ENCODE measurements around the gene BCKDHB. TPM values are rescaled to one million over a fixed set of nuclear protein-coding genes. Genes with fewer than 3 reads are reported as not detected.

Gene BCKDHB
- total and polyA plus RNA-seq, 2 donors (not counting 1 experiment from before 2014, with no cell fraction given) = 9.6 to 20.1 TPM

- H3K27me3 Mint-ChIP-seq = no peaks in the 10 kb centered on the region
- ChIA-PET POLR2A (no interaction called here), CTCF (no interaction called here)
Measured at GRCh38 chr6:80197474-80197873, 91.0 kb downstream of the BCKDHB start.

GRCh38 chr6:80197986-80198385, 91.5 kb downstream of the BCKDHB start:
- H3K27me3 Mint-ChIP-seq = no peaks in the 10 kb centered on the region
- TF ChIP-seq CTCF (IDR thresholded peaks at IDR 0.05) = no peak
- TF ChIP-seq EZH2 (IDR thresholded peaks at IDR 0.05; ENCODE audit: borderline replicate concordance, insufficient read depth, low read depth, low read length, poor library complexity, severe bottlenecking) = no peak
- no peak overlapping the region for H3K4me2 ChIP-seq (replicated peaks; ENCODE audit: low read depth, low read length, poor library complexity, severe bottlenecking)
- no peaks in the 10 kb centered on the region for H3K4me1 Mint-ChIP-seq
- H3K9me3 Mint-ChIP-seq (ENCODE audit: insufficient read depth) = no peaks in the 10 kb centered on the region
- DNase-seq (no peak), ATAC-seq (ENCODE audit: low read depth) (no peak)
- no peak overlapping the region for H2AFZ ChIP-seq (ENCODE audit: insufficient read depth, low read depth, low read length, poor library complexity, severe bottlenecking)
- H3K9me3 ChIP-seq (ENCODE audit: control extremely low read depth in 1 of 3, control insufficient read depth in 2 of 3, insufficient read depth in 1 of 3, low read length in 2 of 3) = no peaks in the 10 kb centered on the region
- ChIA-PET POLR2A (no interaction called here), CTCF (interaction anchor here (0.8 kb wide), 1 partner anchor 16 kb away, joined by 5 read pairs; no protein-coding TSS in a partner anchor)
- no peaks in the 10 kb centered on the region for H3K36me3 ChIP-seq (replicated peaks in 1 of 2; ENCODE audit: control extremely low read depth in 1 of 2, control insufficient read depth in 1 of 2, extremely low read depth in 1 of 2, insufficient read depth in 2 of 2, low read length in 1 of 2)
- H3K27ac ChIP-seq (ENCODE audit: low read length in 2 of 2) = no peak overlapping the region
- H3K27ac Mint-ChIP-seq = no peak overlapping the region
- WGBS (ENCODE audit: insufficient coverage) = 90% methylated on average over 2 of the region's 4 CpGs
- intact Hi-C loops (cut with micrococcal nuclease) = no loop called here
- no peaks in the 10 kb centered on the region for H3K79me2 ChIP-seq (ENCODE audit: control insufficient read depth, insufficient read depth, low read length)
- H3K4me3 Mint-ChIP-seq = no peak overlapping the region
- no peak overlapping the region for H3K4me3 ChIP-seq (ENCODE audit: control extremely low read depth in 1 of 5, extremely low read depth in 1 of 5, insufficient read depth in 1 of 5, low read depth in 2 of 5, low read length in 4 of 5)
- H3K27me3 ChIP-seq (replicated peaks in 1 of 4; ENCODE audit: control extremely low read depth in 1 of 4, control insufficient read depth in 3 of 4, insufficient read depth in 4 of 4, low read length in 3 of 4) = no peaks in the 10 kb centered on the region
- H4K20me1 ChIP-seq (ENCODE audit: control insufficient read depth, insufficient read depth, low read length, poor library complexity, severe bottlenecking) = no peaks in the 10 kb centered on the region
- H3K4me1 ChIP-seq (ENCODE audit: control insufficient read depth in 2 of 2, insufficient read depth in 2 of 2, low read length in 2 of 2) = no peaks in the 10 kb centered on the region
- H3K9ac ChIP-seq (ENCODE audit: low read length) = no peak overlapping the region

More at GRCh38 chr6:80197474-80197873, 91.0 kb downstream of the BCKDHB start:
- Histone ChIP-seq H3K9ac (ENCODE audit: low read length) (no peak overlapping the region), H3K4me3 (ENCODE audit: control extremely low read depth in 1 of 5, extremely low read depth in 1 of 5, insufficient read depth in 1 of 5, low read depth in 2 of 5, low read length in 4 of 5) (no peak overlapping the region), H3K79me2 (ENCODE audit: control insufficient read depth, insufficient read depth, low read length) (no peaks in the 10 kb centered on the region), H3K27ac (ENCODE audit: low read length in 2 of 2) (no peak overlapping the region), H3K9me3 (ENCODE audit: control extremely low read depth in 1 of 3, control insufficient read depth in 2 of 3, insufficient read depth in 1 of 3, low read length in 2 of 3) (no peaks in the 10 kb centered on the region), H3K4me1 (ENCODE audit: control insufficient read depth in 2 of 2, insufficient read depth in 2 of 2, low read length in 2 of 2) (no peaks in the 10 kb centered on the region), H2AFZ (ENCODE audit: insufficient read depth, low read depth, low read length, poor library complexity, severe bottlenecking) (no peak overlapping the region), H3K36me3 (replicated peaks in 1 of 2; ENCODE audit: control extremely low read depth in 1 of 2, control insufficient read depth in 1 of 2, extremely low read depth in 1 of 2, insufficient read depth in 2 of 2, low read length in 1 of 2) (no peaks in the 10 kb centered on the region), H4K20me1 (ENCODE audit: control insufficient read depth, insufficient read depth, low read length, poor library complexity, severe bottlenecking) (no peaks in the 10 kb centered on the region), H3K4me2 (replicated peaks; ENCODE audit: low read depth, low read length, poor library complexity, severe bottlenecking) (no peak overlapping the region), H3K27me3 (replicated peaks in 1 of 4; ENCODE audit: control extremely low read depth in 1 of 4, control insufficient read depth in 3 of 4, insufficient read depth in 4 of 4, low read length in 3 of 4) (no peaks in the 10 kb centered on the region)
- DNase-seq = no peak
- intact Hi-C loops (cut with micrococcal nuclease) = no loop called here
- WGBS (ENCODE audit: insufficient coverage) = no CpG with 5 or more reads among the region's 1 CpG
- Mint-ChIP-seq H3K27ac (no peak overlapping the region), H3K4me1 (no peaks in the 10 kb centered on the region), H3K4me3 (no peak overlapping the region), H3K9me3 (ENCODE audit: insufficient read depth) (no peaks in the 10 kb centered on the region)
- TF ChIP-seq CTCF (IDR thresholded peaks at IDR 0.05) (no peak), EZH2 (IDR thresholded peaks at IDR 0.05; ENCODE audit: borderline replicate concordance, insufficient read depth, low read depth, low read length, poor library complexity, severe bottlenecking) (no peak)
- ATAC-seq (ENCODE audit: low read depth) = no peak

Measured in B cell (primary cell).